RWPE1 (cell line): Measurements from ENCODE around the gene COPG1.
A peak's percentile ranks its signal among the peaks of the same experiment; 100 is the strongest.

Experiments
- CTCF ChIA-PET: fragments of 350-600 bp; sonication (Branson Sonifier 250); formaldehyde crosslinking; extraction: SDS; loops from one replicate; lab custom pipeline; 2021; lab: Yijun Ruan, JAX
- POLR2A ChIA-PET: fragments of 400-600 bp; formaldehyde crosslinking; extraction: SDS; loops from one replicate; lab custom pipeline; 2020; ENCODE audit warnings: antibody characterized with exemption; ENCODE audit not compliant: low non-redundant PET; lab: Yijun Ruan, JAX
- DNase-seq: peaks from one replicate; pipeline ENCODE4 v3.0.0; 2012; ENCODE audit warnings: low spot score
- H3K27ac ChIP-seq: fragments of 450-650 bp; 2 replicates; pipeline ENCODE4 v1.5.1; 2017
- TF ChIP-seq, protein P1 (sequence below): fragments of 450-650 bp; conservative IDR thresholded peaks from 2 replicates; pipeline ENCODE4 v1.5.1; 2017; ENCODE audit warnings: low read depth, mild to moderate bottlenecking

The COPG1 gene

GRCh38 chr3:129268396-129268795 is 19.0 kb downstream of the COPG1 start:
- POLR2A ChIA-PET: no interaction called here
- no peak for DNase-seq
- CTCF ChIA-PET: interaction anchor here (1.2 kb wide), 1 partner anchor 422 kb away, joined by 4 read pairs; no protein-coding TSS in a partner anchor
- TF ChIP-seq, protein P1, sequence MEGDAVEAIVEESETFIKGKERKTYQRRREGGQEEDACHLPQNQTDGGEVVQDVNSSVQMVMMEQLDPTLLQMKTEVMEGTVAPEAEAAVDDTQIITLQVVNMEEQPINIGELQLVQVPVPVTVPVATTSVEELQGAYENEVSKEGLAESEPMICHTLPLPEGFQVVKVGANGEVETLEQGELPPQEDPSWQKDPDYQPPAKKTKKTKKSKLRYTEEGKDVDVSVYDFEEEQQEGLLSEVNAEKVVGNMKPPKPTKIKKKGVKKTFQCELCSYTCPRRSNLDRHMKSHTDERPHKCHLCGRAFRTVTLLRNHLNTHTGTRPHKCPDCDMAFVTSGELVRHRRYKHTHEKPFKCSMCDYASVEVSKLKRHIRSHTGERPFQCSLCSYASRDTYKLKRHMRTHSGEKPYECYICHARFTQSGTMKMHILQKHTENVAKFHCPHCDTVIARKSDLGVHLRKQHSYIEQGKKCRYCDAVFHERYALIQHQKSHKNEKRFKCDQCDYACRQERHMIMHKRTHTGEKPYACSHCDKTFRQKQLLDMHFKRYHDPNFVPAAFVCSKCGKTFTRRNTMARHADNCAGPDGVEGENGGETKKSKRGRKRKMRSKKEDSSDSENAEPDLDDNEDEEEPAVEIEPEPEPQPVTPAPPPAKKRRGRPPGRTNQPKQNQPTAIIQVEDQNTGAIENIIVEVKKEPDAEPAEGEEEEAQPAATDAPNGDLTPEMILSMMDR: no peak
- no peak overlapping the region for H3K27ac ChIP-seq

GRCh38 chr3:129271674-129272073 is 22.3 kb downstream of the COPG1 start:
- ChIA-PET POLR2A (no interaction called here), CTCF (no interaction called here)
- peak overlapping the region; percentile 11; the same call in 1 of the 2 replicates for H3K27ac ChIP-seq
- TF ChIP-seq, protein P1: no peak
- DNase-seq: no peak

GRCh38 chr3:129276385-129276784 is 27.0 kb downstream of the COPG1 start:
- no peak for DNase-seq
- ChIA-PET CTCF (no interaction called here), POLR2A (no interaction called here)
- H3K27ac ChIP-seq: peak overlapping the region; percentile 37
- TF ChIP-seq, protein P1: no peak

- peak overlapping the region; percentile 93 for H3K27ac ChIP-seq
- ChIA-PET CTCF (no interaction called here), POLR2A (no interaction called here)
- TF ChIP-seq, protein P1: no peak
- DNase-seq: no peak
These were observed 28.4 kb downstream of the COPG1 start for GRCh38 chr3:129277829-129278271.

DNA sequence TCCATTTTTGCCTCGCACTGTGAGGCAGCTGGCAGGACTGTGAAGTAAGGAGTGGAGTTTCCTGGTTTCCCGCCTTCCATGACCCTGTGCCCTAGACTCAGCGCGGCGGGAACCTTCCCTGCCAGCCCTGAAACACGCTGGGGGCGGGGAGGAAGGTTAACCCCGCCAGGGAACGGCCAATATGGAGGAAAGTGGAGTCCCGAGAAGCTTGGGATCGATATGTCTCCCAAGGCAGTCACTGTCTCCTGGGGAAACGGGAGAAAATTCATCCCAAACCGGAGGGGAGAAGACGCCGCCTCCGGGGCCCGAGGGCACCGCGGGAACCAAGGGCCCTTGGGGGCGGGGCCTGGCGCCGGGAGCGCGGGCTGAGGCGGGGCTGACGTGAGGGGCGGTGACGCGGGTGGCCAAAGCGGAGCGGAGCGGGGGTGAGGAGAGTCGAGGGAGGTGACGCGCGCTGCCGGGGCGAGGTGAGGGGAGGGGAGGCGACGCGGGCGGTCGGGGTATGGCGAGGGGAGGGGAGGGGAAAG is 29.1 kb downstream of the COPG1 start, which contains the start of gene HMCES:
Gene HMCES, plus strand, starts transcription at position 432 of the 527 bp plus-strand sequence. CDS start 863 bp downstream, outside the sequence.
- peak; percentile 93 for DNase-seq
- ChIA-PET CTCF (no interaction called here), POLR2A (no interaction called here)
- H3K27ac ChIP-seq: peak within 1 kb of the TSS; percentile 93
- TF ChIP-seq, protein P1: no peak

DNA sequence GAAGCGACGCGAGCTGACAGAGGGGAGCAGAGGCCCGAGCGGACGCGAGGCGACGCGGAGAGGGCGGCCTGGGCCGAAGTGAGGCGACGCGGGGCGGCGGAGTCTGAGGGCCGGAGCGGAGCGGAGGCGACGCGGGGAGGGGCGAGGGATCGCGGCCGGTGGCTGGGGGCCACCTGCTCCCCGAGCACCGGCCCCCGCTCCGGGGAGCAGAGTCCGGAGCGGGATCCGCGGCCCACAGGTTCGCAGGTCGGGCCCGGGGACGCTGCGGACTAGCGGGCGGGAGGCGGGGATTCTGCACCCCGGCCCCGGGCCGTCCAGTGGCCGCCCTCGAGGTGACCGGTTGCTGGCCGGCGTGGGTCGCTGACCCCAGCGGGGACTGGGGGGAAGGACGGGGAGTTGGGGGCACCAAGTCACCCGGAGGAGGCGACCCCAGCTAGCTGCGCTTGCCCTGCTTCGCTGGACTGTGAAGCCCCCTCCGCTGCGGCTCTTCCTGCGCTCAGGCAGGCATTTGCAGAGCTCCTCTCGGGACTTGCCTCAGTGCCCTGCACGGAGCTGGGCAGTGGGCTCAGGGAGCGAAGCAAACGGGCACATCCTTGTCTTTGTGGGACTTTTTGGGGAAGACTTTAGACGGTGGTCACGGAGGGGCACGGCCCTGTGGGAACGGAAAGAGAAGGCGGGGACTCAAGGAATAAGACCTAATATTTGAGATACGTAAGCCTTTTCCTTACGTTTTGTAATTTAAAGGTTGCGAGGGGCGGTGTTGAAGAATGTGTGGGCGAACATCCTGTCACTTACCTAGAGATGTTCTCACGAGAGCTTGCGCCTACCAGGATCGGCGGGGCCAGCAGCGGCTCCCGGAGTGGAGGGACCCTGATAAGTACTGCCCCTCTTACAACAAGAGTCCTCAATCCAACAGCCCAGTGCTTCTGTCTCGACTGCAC is 29.8 kb downstream of the COPG1 start:
- CTCF ChIA-PET: interaction anchor here (0.7 kb wide), 1 partner anchor 77 kb away, joined by 3 read pairs; no protein-coding TSS in a partner anchor
- H3K27ac ChIP-seq: peak overlapping the region; percentile 93
- POLR2A ChIA-PET: interaction anchor here (0.7 kb wide), 1 partner anchor 34 kb away, joined by 3 read pairs; no protein-coding TSS in a partner anchor
- peak; percentile 69 for DNase-seq
- TF ChIP-seq, protein P1: no peak
